Cardiac muscle cell (in vitro differentiated cells and primary cell): ENCODE results near the gene DOCK4. TPM values are rescaled to one million over a fixed set of nuclear protein-coding genes. Genes with fewer than 3 reads are reported as not detected.
A peak's percentile ranks its signal among the peaks of the same experiment; 100 is the strongest.

ENCODE experiments used
- DNase-seq, 2 donors: peaks; one replicate each; pipeline versions ENCODE4 v3.0.0 to v3.0.0-alpha.2; 2010 to 2017; ENCODE audit warnings: low read depth in 1 of 2, low spot score in 1 of 2
- H3K27ac ChIP-seq: fragments of 200-600 bp; sonication (generic); 2 replicates; pipeline ENCODE4 v1.5.1; 2016
- H3K27me3 ChIP-seq: fragments of 200-600 bp; sonication (generic); 2 replicates; pipeline ENCODE4 v1.6.0; 2016; ENCODE audit warnings: control low read depth
- H3K36me3 ChIP-seq: fragments of 200-600 bp; sonication (generic); 2 replicates; pipeline ENCODE4 v1.5.1; 2016; ENCODE audit warnings: control low read depth
- H3K4me1 ChIP-seq: fragments of 200-600 bp; sonication (generic); 2 replicates; pipeline ENCODE4 v1.8.1; 2017; ENCODE audit warnings: low read depth, mild to moderate bottlenecking, mixed run types
- H3K4me3 ChIP-seq: fragments of 200-600 bp; sonication (generic); 2 replicates; pipeline ENCODE4 v1.5.1; 2016; ENCODE audit warnings: mild to moderate bottlenecking
- H3K9me3 ChIP-seq: fragments of 200-600 bp; sonication (generic); 2 replicates; pipeline ENCODE4 v1.5.1; 2017; ENCODE audit warnings: low read depth, mild to moderate bottlenecking, control low read depth
- polyA plus RNA-seq: library from polyadenylated mRNA; unstranded; fragments of >200 nt; fragmentation: Nextera tagmentation; extraction: Ambion mirVana; gene quantifications from 2 replicates; pipeline ENCODE4 v1.2.1, GENCODE V29; 2016
- total RNA-seq: library from RNA; depleted of rRNA; stranded (reverse); fragments of >200 nt; gene quantifications from 2 replicates; pipeline ENCODE4 v1.2.3, GENCODE V29; 2016
- TF ChIP-seq, protein P1 (sequence below): IDR thresholded peaks from 2 replicates; pipeline ENCODE4 v1.5.1; 2012; ENCODE audit warnings: low read depth, mild to moderate bottlenecking, low read length

The DOCK4 gene
- total and polyA plus RNA-seq, 2 experiments from 2014 or later = 5.3 to 11.4 TPM

DNA sequence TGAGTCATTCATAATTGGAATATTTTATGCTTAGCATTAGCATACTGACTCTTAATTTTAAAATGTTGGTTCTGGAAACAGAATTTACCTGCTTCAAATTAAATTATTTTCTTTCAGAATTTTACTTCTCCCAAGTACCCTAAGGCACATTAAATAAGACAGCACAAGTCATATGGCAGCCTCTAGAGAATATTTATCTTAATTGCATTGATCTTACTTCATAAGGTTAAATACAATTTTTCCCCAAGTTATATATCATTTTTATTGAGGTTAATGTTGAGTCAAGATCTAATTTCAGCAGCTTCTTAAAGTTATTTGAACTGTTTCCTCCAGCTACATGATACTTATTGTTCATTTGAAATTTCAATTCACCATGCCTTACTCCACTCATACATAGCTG is 520.9 kb downstream of the DOCK4 start:
- no peak for DNase-seq
- peaks cover 9% of the 10 kb centered on the region for H3K27me3 ChIP-seq
- no peaks in the 10 kb centered on the region for H3K4me1 ChIP-seq
- H3K9me3 ChIP-seq = no peaks in the 10 kb centered on the region
- no peak overlapping the region for H3K4me3 ChIP-seq
- H3K36me3 ChIP-seq = no peaks in the 10 kb centered on the region
- TF ChIP-seq, protein P1, sequence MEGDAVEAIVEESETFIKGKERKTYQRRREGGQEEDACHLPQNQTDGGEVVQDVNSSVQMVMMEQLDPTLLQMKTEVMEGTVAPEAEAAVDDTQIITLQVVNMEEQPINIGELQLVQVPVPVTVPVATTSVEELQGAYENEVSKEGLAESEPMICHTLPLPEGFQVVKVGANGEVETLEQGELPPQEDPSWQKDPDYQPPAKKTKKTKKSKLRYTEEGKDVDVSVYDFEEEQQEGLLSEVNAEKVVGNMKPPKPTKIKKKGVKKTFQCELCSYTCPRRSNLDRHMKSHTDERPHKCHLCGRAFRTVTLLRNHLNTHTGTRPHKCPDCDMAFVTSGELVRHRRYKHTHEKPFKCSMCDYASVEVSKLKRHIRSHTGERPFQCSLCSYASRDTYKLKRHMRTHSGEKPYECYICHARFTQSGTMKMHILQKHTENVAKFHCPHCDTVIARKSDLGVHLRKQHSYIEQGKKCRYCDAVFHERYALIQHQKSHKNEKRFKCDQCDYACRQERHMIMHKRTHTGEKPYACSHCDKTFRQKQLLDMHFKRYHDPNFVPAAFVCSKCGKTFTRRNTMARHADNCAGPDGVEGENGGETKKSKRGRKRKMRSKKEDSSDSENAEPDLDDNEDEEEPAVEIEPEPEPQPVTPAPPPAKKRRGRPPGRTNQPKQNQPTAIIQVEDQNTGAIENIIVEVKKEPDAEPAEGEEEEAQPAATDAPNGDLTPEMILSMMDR = no peak
- no peak overlapping the region for H3K27ac ChIP-seq

DNA sequence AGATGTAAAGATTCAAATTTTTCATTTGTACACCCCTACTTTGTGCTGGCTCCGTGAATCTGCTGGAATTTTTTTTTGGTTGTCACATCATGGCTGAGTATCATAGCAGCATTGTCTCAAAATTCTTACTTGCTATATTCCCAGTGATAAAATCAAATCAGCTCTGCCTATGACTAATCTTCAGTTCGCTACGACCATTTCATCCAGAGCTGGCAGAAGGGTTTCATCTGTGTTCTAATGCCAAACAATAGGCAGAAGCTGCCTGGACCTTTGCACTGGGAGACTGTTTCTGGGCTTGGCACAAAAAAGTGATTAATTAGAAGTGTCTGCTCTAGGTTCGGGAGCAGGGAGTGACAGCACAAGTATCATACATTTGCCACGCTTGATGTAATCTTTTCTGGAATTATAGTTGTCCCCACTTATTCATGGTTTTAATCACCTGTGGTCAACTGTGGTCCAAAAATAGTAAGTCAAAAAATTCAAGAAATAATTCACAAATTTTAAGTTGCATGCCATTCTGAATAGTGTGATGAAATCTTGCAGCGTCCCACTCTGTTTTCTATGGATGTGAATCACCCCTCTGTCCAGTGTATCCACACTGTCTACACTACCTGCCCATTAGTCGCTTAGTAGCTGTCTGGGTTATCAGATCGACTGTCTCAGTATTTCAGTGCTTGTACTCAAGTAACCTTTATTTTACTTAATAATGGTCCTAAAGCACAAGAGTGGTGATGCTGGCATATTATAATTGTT is 523.4 kb downstream of the DOCK4 start:
- TF ChIP-seq, protein P1 = no peak
- H3K27ac ChIP-seq = no peak overlapping the region

DNA sequence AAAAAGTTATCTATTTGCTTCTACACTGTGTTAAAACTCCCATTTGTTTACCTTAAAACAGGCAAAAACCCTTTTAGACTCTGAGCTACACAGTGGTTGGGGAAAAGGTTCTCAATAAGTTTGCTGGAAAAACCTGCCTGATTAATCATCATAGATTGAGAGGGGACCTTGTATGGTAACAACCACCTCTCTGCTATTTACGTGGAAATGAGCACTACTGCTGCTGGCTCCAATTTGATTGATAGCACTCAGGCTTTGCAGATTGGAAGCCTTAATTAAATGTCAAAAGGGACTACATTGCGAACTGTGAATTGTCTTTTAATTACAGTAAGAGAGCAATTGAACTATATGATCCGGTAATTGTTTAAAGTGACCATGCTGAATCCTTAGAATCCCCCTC is 525.0 kb downstream of the DOCK4 start:
- Histone ChIP-seq H3K36me3 (no peaks in the 10 kb centered on the region), H3K9me3 (no peaks in the 10 kb centered on the region), H3K4me3 (no peak overlapping the region), H3K4me1 (no peaks in the 10 kb centered on the region), H3K27ac (no peak overlapping the region), H3K27me3 (peaks cover 22% of the 10 kb centered on the region)
- TF ChIP-seq, protein P1 = no peak
- no peak for DNase-seq

More for the DNA sequence above, 523.4 kb downstream of the DOCK4 start:
- H3K4me3 ChIP-seq = no peak overlapping the region
- H3K4me1 ChIP-seq = no peaks in the 10 kb centered on the region
- H3K27me3 ChIP-seq = peaks cover 14% of the 10 kb centered on the region
- H3K9me3 ChIP-seq = no peaks in the 10 kb centered on the region
- no peaks in the 10 kb centered on the region for H3K36me3 ChIP-seq
- DNase-seq = no peak

DNA sequence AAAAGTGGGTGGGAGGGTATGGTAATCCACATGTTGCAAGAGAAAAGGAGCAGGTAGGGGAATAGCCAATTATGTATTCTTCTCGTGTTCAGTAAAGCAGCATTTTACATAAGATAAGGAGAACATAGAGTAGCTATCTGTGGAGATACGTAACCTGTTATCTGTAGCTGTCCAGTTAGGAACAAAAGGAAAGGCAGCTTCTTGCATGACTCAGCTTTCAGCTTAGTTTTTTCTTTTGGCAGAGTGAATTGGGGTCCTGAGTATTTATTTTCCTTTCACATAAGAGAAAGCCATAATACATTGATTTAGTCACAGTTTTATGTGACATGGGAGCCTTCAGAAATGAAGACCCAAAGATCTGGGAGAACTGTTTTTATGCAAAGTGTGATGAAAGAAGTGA is 527.2 kb downstream of the DOCK4 start:
- Histone ChIP-seq H3K4me1 (no peaks in the 10 kb centered on the region), H3K36me3 (no peaks in the 10 kb centered on the region), H3K27ac (no peak overlapping the region), H3K4me3 (no peak overlapping the region), H3K27me3 (peaks cover 35% of the 10 kb centered on the region), H3K9me3 (no peaks in the 10 kb centered on the region)
- TF ChIP-seq, protein P1 = no peak
- DNase-seq = no peak

DNA sequence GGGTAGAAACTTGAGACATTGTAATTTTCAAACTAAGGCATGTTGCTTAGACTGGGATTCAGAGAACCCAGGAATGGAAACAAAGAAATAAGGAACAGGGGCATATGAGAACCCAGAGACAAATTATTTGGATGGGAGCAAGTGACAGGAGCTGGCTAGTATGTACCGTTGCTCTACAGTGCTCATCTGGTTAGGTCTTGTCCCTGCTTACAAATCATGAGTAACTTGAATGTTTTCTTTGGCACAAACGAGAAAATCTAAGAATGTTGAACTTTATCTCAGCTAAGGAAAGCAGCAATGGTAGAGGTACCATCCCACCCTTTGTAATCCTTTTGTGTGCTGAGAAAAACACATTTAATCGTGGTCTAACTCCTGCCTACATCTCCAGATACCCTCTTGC is 527.9 kb downstream of the DOCK4 start:
- peak in 1 of 2 donors; percentile 17 for DNase-seq
- no peak overlapping the region for H3K27ac ChIP-seq
- peaks cover 42% of the 10 kb centered on the region for H3K27me3 ChIP-seq
- H3K36me3 ChIP-seq = no peaks in the 10 kb centered on the region
- H3K4me3 ChIP-seq = no peak overlapping the region
- no peaks in the 10 kb centered on the region for H3K9me3 ChIP-seq
- H3K4me1 ChIP-seq = no peaks in the 10 kb centered on the region
- TF ChIP-seq, protein P1 = no peak
